Activated CD8-positive, alpha-beta memory T cell treated with anti-CD3 and anti-CD28 coated beads, Interleukin-2, amount 50 U/mL, for 4 hours (primary cell): ENCODE measurements around the gene KIRREL3.
"Not testable (repeated sequence)": the region's sequence is repeated elsewhere in the genome, so short reads cannot be mapped to it uniquely, and the experiment has no call there.

Experiments used
- DNase-seq: peaks from one replicate; pipeline ENCODE4 v3.0.0-alpha.2; 2020

KIRREL3 gene

GRCh38 chr11:126996036-126996804 is 4.3 kb downstream of the KIRREL3 start:
- no peak for DNase-seq

- DNase-seq, result no peak
Observed at GRCh38 chr11:126993599-126993998, 7.0 kb downstream of the KIRREL3 start.

GRCh38 chr11:126992804-126993111 is 7.8 kb downstream of the KIRREL3 start:
- no peak for DNase-seq

GRCh38 chr11:126992065-126992803 is 8.3 kb downstream of the KIRREL3 start:
- DNase-seq, result no peak

DNA sequence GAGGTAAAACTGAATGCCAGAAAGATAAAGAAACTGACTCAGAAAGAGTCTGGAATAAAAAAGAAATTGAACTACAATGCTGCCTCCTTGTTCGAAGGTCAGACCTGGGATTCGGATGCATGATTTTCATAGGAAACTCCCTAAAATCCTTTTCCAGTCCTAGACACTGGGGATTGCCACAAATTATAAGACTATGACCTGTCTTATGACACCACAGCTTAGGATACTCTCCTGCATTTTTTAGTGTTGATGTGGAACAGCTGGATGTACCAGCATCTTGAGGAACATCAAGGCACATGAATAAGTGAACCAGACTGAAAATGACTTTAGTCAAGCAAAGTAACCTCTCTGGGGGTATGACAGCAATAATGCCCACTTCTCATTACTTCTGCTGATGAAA is 9.0 kb downstream of the KIRREL3 start:
- no peak for DNase-seq

DNA sequence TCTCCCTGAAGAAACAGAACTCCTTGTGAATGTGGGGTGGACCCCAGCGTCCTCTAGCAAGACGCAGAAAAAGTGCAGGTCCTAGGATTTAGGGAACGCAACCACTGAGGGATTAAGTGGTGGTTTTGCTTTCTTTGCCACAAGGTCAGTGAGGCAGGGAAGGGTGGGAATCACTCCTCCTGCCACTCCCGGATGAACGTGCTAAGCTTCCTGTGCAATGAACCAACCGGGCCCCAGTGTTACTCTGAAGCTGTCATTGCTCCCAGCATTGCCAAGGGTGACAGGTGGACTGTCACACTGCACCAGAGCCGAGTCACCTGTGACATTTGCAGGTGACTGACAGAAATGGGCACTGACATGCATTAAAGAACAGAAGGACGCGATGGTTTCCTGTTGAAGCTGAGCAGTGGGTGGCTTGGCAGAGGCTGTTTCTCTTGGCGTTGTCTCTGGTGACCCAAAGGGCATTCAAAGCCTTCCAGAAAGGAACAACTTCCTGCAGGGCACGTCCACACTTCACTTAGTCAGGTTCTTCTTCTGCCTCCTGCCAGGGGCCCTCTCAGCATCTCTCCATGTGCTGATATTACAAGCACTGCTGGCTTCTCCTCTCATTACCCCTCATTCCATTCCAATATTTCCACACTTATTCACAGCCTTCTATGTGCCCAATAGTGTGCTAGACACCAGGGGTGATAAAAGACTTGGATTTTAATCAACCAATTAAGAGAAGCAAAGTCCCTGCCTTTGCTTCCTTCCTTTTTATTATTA is 9.7 kb downstream of the KIRREL3 start:
- no peak for DNase-seq

DNA sequence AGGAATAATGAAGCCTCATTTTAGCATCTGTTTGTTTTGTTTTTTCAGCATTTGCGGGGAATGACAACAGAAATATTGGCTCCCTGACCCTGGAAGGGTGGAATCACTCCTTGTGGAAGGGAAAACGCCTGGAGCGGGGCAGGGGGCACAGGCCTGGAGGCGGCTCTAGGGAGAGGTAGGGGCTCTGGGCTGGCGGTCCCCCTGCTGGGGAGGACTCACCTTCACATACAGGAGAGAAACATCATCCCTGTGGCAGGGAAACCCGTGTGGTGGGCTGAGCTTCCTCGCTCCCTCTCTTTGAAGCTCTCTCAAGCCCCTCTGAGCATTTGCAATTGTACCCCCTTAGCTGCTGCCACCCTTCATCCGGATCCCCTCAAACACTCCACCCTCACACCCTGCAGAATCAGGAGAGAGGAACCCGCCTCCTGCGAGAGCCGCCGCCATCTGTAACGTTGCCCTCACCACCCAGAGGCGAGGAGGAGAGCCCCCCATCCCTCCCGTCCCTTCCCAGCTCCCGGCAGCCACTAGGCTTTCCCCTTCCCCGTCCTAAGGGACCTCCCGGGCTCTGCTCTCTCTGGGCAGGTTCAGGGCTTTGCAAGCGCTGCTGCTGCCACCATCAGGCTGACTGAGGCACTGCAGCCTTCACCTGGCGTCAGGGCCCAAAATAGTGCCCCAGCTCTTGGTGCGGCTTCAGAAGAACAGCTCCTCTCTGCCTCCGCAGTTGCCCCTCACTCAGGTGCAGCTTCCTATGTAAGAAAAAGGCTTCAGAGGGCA is 10.4 kb downstream of the KIRREL3 start:
- DNase-seq, result peak; percentile 41

DNA sequence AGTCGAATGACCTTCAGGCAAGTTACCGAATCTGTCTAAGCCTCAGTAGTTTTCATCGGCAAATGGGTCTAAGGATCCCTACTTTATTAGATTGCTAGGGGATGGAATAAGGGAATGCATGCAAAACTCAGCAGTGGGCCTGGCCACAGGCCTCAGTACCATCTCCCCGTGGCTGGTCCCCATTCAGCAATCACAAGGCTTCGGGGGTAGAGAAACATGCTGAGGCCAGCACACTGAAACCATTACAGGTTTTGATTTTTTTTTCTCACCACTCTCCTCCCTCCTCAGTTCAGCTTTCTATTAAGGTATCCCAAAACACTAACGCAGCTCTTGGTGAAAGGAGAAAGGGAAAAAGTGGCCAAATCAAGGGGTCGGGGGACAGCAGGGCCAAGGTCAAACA is 11.9 kb downstream of the KIRREL3 start:
- DNase-seq, result no peak

GRCh38 chr11:126981635-126982034 is 18.9 kb downstream of the KIRREL3 start:
- no peak for DNase-seq

DNA sequence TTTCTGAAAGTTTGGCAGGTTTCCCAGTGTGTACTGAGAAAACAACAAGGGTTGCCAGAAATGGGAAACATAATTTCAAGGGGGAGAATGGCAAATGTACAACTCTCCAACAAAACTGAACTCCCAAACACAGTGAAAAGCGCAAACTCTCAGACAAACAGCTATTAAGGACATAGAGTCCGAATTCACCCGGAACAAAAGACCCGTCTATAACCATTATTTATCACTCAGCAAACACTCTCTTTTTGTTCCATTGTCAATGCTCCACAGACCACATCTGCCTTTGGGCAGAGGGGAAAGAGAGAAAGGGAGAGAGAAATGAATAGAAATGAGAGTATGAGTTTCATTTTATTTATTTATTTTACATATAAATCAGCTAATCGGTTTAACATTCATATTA is 21.7 kb downstream of the KIRREL3 start:
- DNase-seq, result no peak

- DNase-seq, result no peak
Observed at GRCh38 chr11:126978165-126978564, 22.4 kb downstream of the KIRREL3 start.

DNA sequence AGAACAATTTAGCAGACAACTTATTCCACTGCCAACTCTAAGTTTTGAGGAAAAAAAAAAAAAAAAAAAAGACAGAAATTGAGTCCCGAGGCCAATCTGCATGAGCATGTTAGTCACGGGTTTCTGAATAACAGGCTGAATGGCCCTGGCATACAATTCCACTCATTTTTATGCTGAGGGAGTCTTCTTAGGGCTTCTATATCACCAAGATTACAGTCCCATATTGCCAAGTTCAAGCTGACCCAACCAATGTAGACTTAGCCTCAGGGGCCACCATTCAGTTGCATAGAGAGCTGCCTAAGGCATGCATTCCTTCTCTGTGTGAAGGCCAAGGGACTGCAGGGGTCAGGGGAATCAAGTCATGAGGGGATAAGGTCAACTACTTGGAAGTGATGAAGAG is 27.5 kb downstream of the KIRREL3 start:
- no peak for DNase-seq

DNA sequence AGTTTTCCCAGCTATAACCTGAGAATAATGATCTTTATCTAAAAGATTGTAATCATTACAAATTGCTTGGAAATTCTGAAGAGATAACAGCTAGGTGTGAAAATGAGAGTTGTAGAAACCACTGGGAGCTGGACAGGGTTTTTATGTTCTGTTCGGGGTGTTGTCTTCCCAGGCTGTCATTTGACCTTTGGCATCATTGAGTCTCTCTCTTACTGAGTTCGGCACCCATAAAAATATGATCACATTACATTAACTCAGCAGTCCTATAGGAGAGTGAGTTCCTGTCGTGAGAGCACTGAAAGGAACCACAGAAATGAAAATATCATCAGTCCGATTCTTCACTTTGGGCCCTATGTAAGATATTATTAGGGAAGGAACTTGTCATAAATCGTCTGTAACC is 29.3 kb downstream of the KIRREL3 start:
- no peak for DNase-seq

GRCh38 chr11:126969865-126970479 is 30.6 kb downstream of the KIRREL3 start:
- DNase-seq, result no peak

GRCh38 chr11:126968915-126969314 is 31.7 kb downstream of the KIRREL3 start:
- no peak for DNase-seq

DNA sequence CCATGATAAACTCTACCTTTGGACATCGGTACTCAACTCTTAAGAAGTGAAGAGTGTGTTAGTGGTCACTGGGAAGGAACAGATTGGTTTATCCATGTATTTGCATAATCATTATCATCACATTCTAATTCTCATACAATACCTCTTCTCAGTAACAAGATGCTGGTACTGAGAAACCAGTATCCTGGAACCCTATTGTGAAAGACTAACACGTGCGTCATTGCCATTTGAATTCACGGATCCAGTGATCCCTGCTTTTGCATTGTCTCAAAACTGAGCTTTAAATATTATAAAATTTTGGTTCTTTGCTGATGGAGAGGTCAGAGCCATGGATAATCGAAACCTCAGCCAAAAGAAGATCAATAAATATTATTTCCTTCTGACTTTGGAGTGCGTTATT is 35.2 kb downstream of the KIRREL3 start:
- no peak for DNase-seq

GRCh38 chr11:126963603-126964363 is 36.8 kb downstream of the KIRREL3 start:
- no peak for DNase-seq

- DNase-seq, result no peak
Observed at GRCh38 chr11:126963115-126963514, 37.5 kb downstream of the KIRREL3 start.

- DNase-seq, result no peak
Observed at GRCh38 chr11:126959700-126960099, 40.9 kb downstream of the KIRREL3 start.

GRCh38 chr11:126956635-126957034 is 43.9 kb downstream of the KIRREL3 start:
- DNase-seq, result no peak

GRCh38 chr11:126952533-126952932 is 48.0 kb downstream of the KIRREL3 start:
- DNase-seq, result not testable (repeated sequence)

- no peak for DNase-seq
Observed at GRCh38 chr11:126951465-126951864, 49.1 kb downstream of the KIRREL3 start.
